ENCODE data around the gene GPR17.
A peak's percentile ranks its signal among the peaks of the same experiment; 100 is the strongest.

The GPR17 gene

GRCh38 chr2:127645026-127645394 lies 943 bp upstream of the GPR17 start:
- H3K4me1 ChIP-seq (ENCODE audit: control insufficient read depth, insufficient read depth, low read length, poor library complexity, severe bottlenecking), result peaks cover 27% of the 10 kb centered on the region
- no peaks in the 10 kb centered on the region for H3K36me3 ChIP-seq (ENCODE audit: control insufficient read depth, insufficient read depth, low read length)
- WGBS, 2 experiments (ENCODE audit: insufficient coverage in 2 of 2), result 100% methylated on average over 1 of the region's 1 CpG; no CpG with 5 or more reads in 1 of the 2 experiments
- H3K27ac ChIP-seq (ENCODE audit: low read depth, low read length, severe bottlenecking), result no peak overlapping the region
- H3K9me3 ChIP-seq (ENCODE audit: control insufficient read depth, low read length), result no peaks in the 10 kb centered on the region
- H3K4me3 ChIP-seq (ENCODE audit: extremely low read depth, insufficient read depth, low read length, poor library complexity, severe bottlenecking), result no peak overlapping the region

- Histone ChIP-seq H3K4me1 (ENCODE audit: control insufficient read depth, insufficient read depth, low read length, poor library complexity, severe bottlenecking) (peaks cover 23% of the 10 kb centered on the region), H3K27ac (ENCODE audit: low read depth, low read length, severe bottlenecking) (no peak overlapping the region), H3K4me3 (ENCODE audit: extremely low read depth, insufficient read depth, low read length, poor library complexity, severe bottlenecking) (no peak overlapping the region), H3K9me3 (ENCODE audit: control insufficient read depth, low read length) (no peaks in the 10 kb centered on the region), H3K36me3 (ENCODE audit: control insufficient read depth, insufficient read depth, low read length) (no peaks in the 10 kb centered on the region)
- WGBS, 2 experiments (ENCODE audit: insufficient coverage in 2 of 2), result 90 to 92% methylated on average over 18 to 24 of the region's 24 CpGs
These were observed 711 bp downstream of the GPR17 start for GRCh38 chr2:127646487-127647241.

GRCh38 chr2:127647242-127648190 lies 1.6 kb downstream of the GPR17 start:
- WGBS, 2 experiments (ENCODE audit: insufficient coverage in 2 of 2), result 81 to 82% methylated on average over 13 to 14 of the region's 16 CpGs
- no peaks in the 10 kb centered on the region for H3K36me3 ChIP-seq (ENCODE audit: control insufficient read depth, insufficient read depth, low read length)
- no peaks in the 10 kb centered on the region for H3K9me3 ChIP-seq (ENCODE audit: control insufficient read depth, low read length)
- no peak overlapping the region for H3K4me3 ChIP-seq (ENCODE audit: extremely low read depth, insufficient read depth, low read length, poor library complexity, severe bottlenecking)
- H3K4me1 ChIP-seq (ENCODE audit: control insufficient read depth, insufficient read depth, low read length, poor library complexity, severe bottlenecking), result peaks cover 22% of the 10 kb centered on the region
- no peak overlapping the region for H3K27ac ChIP-seq (ENCODE audit: low read depth, low read length, severe bottlenecking)

- Histone ChIP-seq H3K4me1 (ENCODE audit: control insufficient read depth, insufficient read depth, low read length, poor library complexity, severe bottlenecking) (peaks cover 21% of the 10 kb centered on the region), H3K27ac (ENCODE audit: low read depth, low read length, severe bottlenecking) (no peak overlapping the region), H3K4me3 (ENCODE audit: extremely low read depth, insufficient read depth, low read length, poor library complexity, severe bottlenecking) (no peak overlapping the region), H3K9me3 (ENCODE audit: control insufficient read depth, low read length) (no peaks in the 10 kb centered on the region), H3K36me3 (ENCODE audit: control insufficient read depth, insufficient read depth, low read length) (no peaks in the 10 kb centered on the region)
- 95 to 98% methylated on average over 3 to 6 of the region's 6 CpGs for WGBS, 2 experiments (ENCODE audit: insufficient coverage in 2 of 2)
These were observed 2.4 kb downstream of the GPR17 start for GRCh38 chr2:127648321-127648720.

GRCh38 chr2:127649100-127649611 lies 3.2 kb downstream of the GPR17 start:
- Histone ChIP-seq H3K4me1 (ENCODE audit: control insufficient read depth, insufficient read depth, low read length, poor library complexity, severe bottlenecking) (peaks cover 21% of the 10 kb centered on the region), H3K36me3 (ENCODE audit: control insufficient read depth, insufficient read depth, low read length) (no peaks in the 10 kb centered on the region), H3K4me3 (ENCODE audit: extremely low read depth, insufficient read depth, low read length, poor library complexity, severe bottlenecking) (no peak overlapping the region), H3K9me3 (ENCODE audit: control insufficient read depth, low read length) (no peaks in the 10 kb centered on the region), H3K27ac (ENCODE audit: low read depth, low read length, severe bottlenecking) (no peak overlapping the region)
- 88 to 89% methylated on average over 6 to 10 of the region's 12 CpGs for WGBS, 2 experiments (ENCODE audit: insufficient coverage in 2 of 2)

GRCh38 chr2:127649684-127650040 lies 3.7 kb downstream of the GPR17 start:
- Histone ChIP-seq H3K4me3 (ENCODE audit: extremely low read depth, insufficient read depth, low read length, poor library complexity, severe bottlenecking) (no peak overlapping the region), H3K36me3 (ENCODE audit: control insufficient read depth, insufficient read depth, low read length) (no peaks in the 10 kb centered on the region), H3K4me1 (ENCODE audit: control insufficient read depth, insufficient read depth, low read length, poor library complexity, severe bottlenecking) (peaks cover 21% of the 10 kb centered on the region), H3K9me3 (ENCODE audit: control insufficient read depth, low read length) (no peaks in the 10 kb centered on the region), H3K27ac (ENCODE audit: low read depth, low read length, severe bottlenecking) (no peak overlapping the region)
- 16 to 17% methylated on average over 5 to 7 of the region's 7 CpGs for WGBS, 2 experiments (ENCODE audit: insufficient coverage in 2 of 2)

GRCh38 chr2:127650041-127650784 lies 4.3 kb downstream of the GPR17 start:
- no peak overlapping the region for H3K27ac ChIP-seq (ENCODE audit: low read depth, low read length, severe bottlenecking)
- H3K4me1 ChIP-seq (ENCODE audit: control insufficient read depth, insufficient read depth, low read length, poor library complexity, severe bottlenecking), result peaks cover 21% of the 10 kb centered on the region
- H3K36me3 ChIP-seq (ENCODE audit: control insufficient read depth, insufficient read depth, low read length), result no peaks in the 10 kb centered on the region
- H3K4me3 ChIP-seq (ENCODE audit: extremely low read depth, insufficient read depth, low read length, poor library complexity, severe bottlenecking), result no peak overlapping the region
- 75 to 78% methylated on average over 16 to 17 of the region's 17 CpGs for WGBS, 2 experiments (ENCODE audit: insufficient coverage in 2 of 2)
- no peaks in the 10 kb centered on the region for H3K9me3 ChIP-seq (ENCODE audit: control insufficient read depth, low read length)

GRCh38 chr2:127650785-127651380 lies 4.9 kb downstream of the GPR17 start:
- H3K27ac ChIP-seq (ENCODE audit: low read depth, low read length, severe bottlenecking), result no peak overlapping the region
- no peaks in the 10 kb centered on the region for H3K9me3 ChIP-seq (ENCODE audit: control insufficient read depth, low read length)
- no peaks in the 10 kb centered on the region for H3K36me3 ChIP-seq (ENCODE audit: control insufficient read depth, insufficient read depth, low read length)
- peaks cover 16% of the 10 kb centered on the region for H3K4me1 ChIP-seq (ENCODE audit: control insufficient read depth, insufficient read depth, low read length, poor library complexity, severe bottlenecking)
- WGBS, 2 experiments (ENCODE audit: insufficient coverage in 2 of 2), result 93 to 94% methylated on average over 23 to 28 of the region's 28 CpGs
- no peak overlapping the region for H3K4me3 ChIP-seq (ENCODE audit: extremely low read depth, insufficient read depth, low read length, poor library complexity, severe bottlenecking)

- WGBS, 2 experiments (ENCODE audit: insufficient coverage in 2 of 2), result 93% methylated on average over 29 of the region's 29 CpGs
These were observed 5.4 kb downstream of the GPR17 start for GRCh38 chr2:127651381-127651809.

GRCh38 chr2:127651971-127652550 lies 6.1 kb downstream of the GPR17 start:
- WGBS, 2 experiments (ENCODE audit: insufficient coverage in 2 of 2), result 86 to 87% methylated on average over 10 to 14 of the region's 14 CpGs

More at GRCh38 chr2:127651381-127651809, 5.4 kb downstream of the GPR17 start:
- peaks cover 11% of the 10 kb centered on the region for H3K4me1 ChIP-seq (ENCODE audit: control insufficient read depth, insufficient read depth, low read length, poor library complexity, severe bottlenecking)
- no peak overlapping the region for H3K4me3 ChIP-seq (ENCODE audit: extremely low read depth, insufficient read depth, low read length, poor library complexity, severe bottlenecking)
- no peaks in the 10 kb centered on the region for H3K36me3 ChIP-seq (ENCODE audit: control insufficient read depth, insufficient read depth, low read length)
- H3K27ac ChIP-seq (ENCODE audit: low read depth, low read length, severe bottlenecking), result no peak overlapping the region
- no peaks in the 10 kb centered on the region for H3K9me3 ChIP-seq (ENCODE audit: control insufficient read depth, low read length)

More at GRCh38 chr2:127651971-127652550, 6.1 kb downstream of the GPR17 start:
- Histone ChIP-seq H3K36me3 (ENCODE audit: control insufficient read depth, insufficient read depth, low read length) (no peaks in the 10 kb centered on the region), H3K4me3 (ENCODE audit: extremely low read depth, insufficient read depth, low read length, poor library complexity, severe bottlenecking) (no peak overlapping the region), H3K27ac (ENCODE audit: low read depth, low read length, severe bottlenecking) (peak overlapping the region; percentile 36), H3K9me3 (ENCODE audit: control insufficient read depth, low read length) (no peaks in the 10 kb centered on the region), H3K4me1 (ENCODE audit: control insufficient read depth, insufficient read depth, low read length, poor library complexity, severe bottlenecking) (peaks cover 5% of the 10 kb centered on the region)

Measured in mesodermal cell (in vitro differentiated cells).